Fibroblast of skin of abdomen (primary cell): ENCODE measurements around the gene MAGEA12. TPM values are rescaled to one million over a fixed set of nuclear protein-coding genes. Genes with fewer than 3 reads are reported as not detected.
"Not testable (repeated sequence)": the region's sequence is repeated elsewhere in the genome, so short reads cannot be mapped to it uniquely, and the experiment has no call there.

Experiments
- DNase-seq: peaks from one replicate; pipeline ENCODE4 v3.0.0-alpha.2; 2013
- polyA plus RNA-seq, 2 experiments: library from polyadenylated mRNA; unstranded; fragments of 120-200 nt; gene quantifications; one replicate each; pipeline ENCODE4 v1.2.1, GENCODE V29; 2013; ENCODE audit not compliant: insufficient read length in 2 of 2

The MAGEA12 gene
- not detected for polyA plus RNA-seq (2013, experiment 1 of 2; ENCODE audit: insufficient read length)
- not detected for polyA plus RNA-seq (2013, experiment 2 of 2; ENCODE audit: insufficient read length)

- no peak for DNase-seq
Observed at GRCh38 chrX:152733261-152733975, at the start of gene MAGEA12, which contains the start of gene CSAG1. Gene MAGEA12, plus strand, starts transcription at chrX:152733757. Its CDS starts 2,405 bp downstream, at chrX:152736162. Gene CSAG1, minus strand, starts transcription at chrX:152733721. Its CDS starts 1,261 bp downstream, at chrX:152732460.

- DNase-seq = not testable (repeated sequence)
Observed at GRCh38 chrX:152697952-152698931, 35.3 kb upstream of the MAGEA12 start, which contains the start of gene MAGEA3. Gene MAGEA3, plus strand, starts transcription at chrX:152698794. Its CDS starts 2,039 bp downstream, at chrX:152700833.

GRCh38 chrX:152700390-152700789 lies 33.2 kb upstream of the MAGEA12 start:
- DNase-seq = not testable (repeated sequence)

GRCh38 chrX:152706500-152706899 lies 27.1 kb upstream of the MAGEA12 start:
- DNase-seq = not testable (repeated sequence)

- DNase-seq = not testable (repeated sequence)
Observed at GRCh38 chrX:152709173-152709572, 24.4 kb upstream of the MAGEA12 start, which contains the start of gene CSAG2. Gene CSAG2, minus strand, starts transcription at chrX:152709273. Its CDS starts 161 bp downstream, at chrX:152709112.

DNA sequence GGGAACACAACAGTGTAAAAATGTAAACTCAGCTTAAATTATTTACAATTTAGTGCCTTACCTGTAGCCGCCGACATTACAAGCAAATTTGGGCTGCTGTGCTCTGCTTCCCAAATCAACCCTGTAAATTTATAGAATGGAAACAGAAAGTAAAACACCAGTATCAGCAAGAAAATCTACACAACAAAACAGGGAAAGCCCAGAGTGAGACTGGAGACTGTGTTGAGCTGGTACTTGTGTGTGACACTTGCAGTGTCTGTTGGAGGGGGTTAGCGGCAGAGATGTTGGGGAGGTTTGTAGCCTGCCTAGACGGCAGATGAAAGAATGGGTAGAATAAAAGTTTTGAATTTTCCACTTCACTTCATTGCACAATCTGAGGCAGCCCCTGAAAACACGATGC lies 20.4 kb upstream of the MAGEA12 start:
- DNase-seq = not testable (repeated sequence)

GRCh38 chrX:152713815-152714787 lies 19.5 kb upstream of the MAGEA12 start, which contains the start of gene MAGEA2B:
Gene MAGEA2B, plus strand, starts transcription at chrX:152714628. Its CDS starts 2,479 bp downstream, at chrX:152717107.
- DNase-seq = not testable (repeated sequence)

- DNase-seq = no peak
Observed at GRCh38 chrX:152725409-152725808, 8.1 kb upstream of the MAGEA12 start.

GRCh38 chrX:152734143-152734858 lies 744 bp downstream of the MAGEA12 start:
- not testable (repeated sequence) for DNase-seq

GRCh38 chrX:152735101-152735500 lies 1.5 kb downstream of the MAGEA12 start:
- no peak for DNase-seq

- no peak for DNase-seq
Observed at GRCh38 chrX:152735860-152736511, 2.4 kb downstream of the MAGEA12 start.

DNA sequence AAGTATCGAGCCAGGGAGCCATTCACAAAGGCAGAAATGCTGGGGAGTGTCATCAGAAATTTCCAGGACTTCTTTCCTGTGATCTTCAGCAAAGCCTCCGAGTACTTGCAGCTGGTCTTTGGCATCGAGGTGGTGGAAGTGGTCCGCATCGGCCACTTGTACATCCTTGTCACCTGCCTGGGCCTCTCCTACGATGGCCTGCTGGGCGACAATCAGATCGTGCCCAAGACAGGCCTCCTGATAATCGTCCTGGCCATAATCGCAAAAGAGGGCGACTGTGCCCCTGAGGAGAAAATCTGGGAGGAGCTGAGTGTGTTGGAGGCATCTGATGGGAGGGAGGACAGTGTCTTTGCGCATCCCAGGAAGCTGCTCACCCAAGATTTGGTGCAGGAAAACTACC lies 3.0 kb downstream of the MAGEA12 start:
- not testable (repeated sequence) for DNase-seq

DNA sequence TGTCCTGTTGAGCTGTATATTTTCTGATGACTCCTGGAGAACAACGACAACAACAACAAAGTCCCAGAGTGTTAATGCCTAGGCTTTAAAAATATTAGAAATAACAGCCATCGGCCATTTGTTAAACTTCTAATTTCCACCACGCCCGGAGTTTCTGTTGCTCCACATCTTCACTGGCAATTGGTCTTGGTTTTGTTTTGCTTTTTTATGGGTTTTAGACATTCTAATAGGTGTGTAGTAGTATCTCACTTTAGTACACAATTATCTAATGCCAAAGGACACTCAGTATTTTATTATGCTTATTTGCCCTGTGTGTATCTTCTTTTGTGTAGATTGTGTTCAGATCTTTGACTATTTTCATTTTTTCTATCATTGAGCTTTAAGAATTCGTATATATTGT lies 5.0 kb downstream of the MAGEA12 start:
- no peak for DNase-seq

GRCh38 chrX:152753686-152754650 lies 20.4 kb downstream of the MAGEA12 start, which contains the start of gene MAGEA2:
Gene MAGEA2, minus strand, starts transcription at chrX:152753842. Its CDS starts 2,479 bp downstream, at chrX:152751363.
- not testable (repeated sequence) for DNase-seq

GRCh38 chrX:152754871-152755270 lies 21.3 kb downstream of the MAGEA12 start:
- not testable (repeated sequence) for DNase-seq

DNA sequence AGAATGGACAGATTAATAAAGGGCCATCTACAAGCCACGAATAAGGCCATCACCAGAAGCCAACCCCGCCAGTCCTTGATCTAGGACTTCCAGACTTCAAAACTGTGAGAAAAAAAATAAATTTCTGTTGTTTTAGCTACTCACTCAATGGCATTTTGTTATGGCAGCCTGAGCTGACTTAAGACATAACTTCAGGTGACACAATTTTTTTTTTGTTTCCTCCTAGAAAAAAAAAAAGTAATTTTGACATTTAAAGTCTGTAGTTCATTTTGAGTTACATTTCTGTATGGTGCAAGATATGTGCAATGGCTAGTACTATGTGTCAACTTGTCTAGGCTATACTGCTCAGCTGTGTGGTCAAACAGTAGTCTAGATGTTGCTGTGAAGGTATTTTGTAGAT lies 25.4 kb downstream of the MAGEA12 start, which contains the start of gene CSAG3:
Gene CSAG3, plus strand, starts transcription at position 301 of the 400 bp plus-strand sequence.
- DNase-seq = not testable (repeated sequence)

DNA sequence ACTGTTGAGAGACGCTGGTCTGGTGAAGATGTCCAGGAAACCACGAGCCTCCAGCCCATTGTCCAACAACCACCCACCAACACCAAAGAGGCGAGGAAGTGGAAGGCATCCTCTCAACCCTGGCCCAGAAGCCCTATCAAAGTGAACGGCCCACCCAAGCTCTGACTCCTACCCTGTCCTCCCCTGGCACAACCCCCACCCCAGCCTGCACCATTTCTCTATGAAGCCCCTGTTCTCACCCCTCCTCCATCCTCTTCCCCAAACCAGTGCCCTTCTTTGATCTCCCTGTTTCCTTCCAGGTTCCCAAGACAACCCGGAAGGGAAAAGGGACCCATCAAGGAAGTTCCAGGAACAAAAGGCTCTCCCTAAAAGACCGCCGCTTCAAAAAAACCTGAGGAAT lies 26.0 kb downstream of the MAGEA12 start:
- DNase-seq = not testable (repeated sequence)

GRCh38 chrX:152761582-152761981 lies 28.0 kb downstream of the MAGEA12 start:
- not testable (repeated sequence) for DNase-seq
